GM23248 (cell line): Measurements from ENCODE around the gene ACSS3.

Experiments
- EZH2 ChIP-seq: fragments of 200-600 bp; sonication (generic); IDR thresholded peaks from 2 replicates; pipeline ENCODE4 v1.6.1; 2018; ENCODE audit warnings: antibody characterized with exemption, mild to moderate bottlenecking; ENCODE audit not compliant: insufficient read depth, poor library complexity, severe bottlenecking
- EZH2phosphoT487 ChIP-seq: fragments of 200-600 bp; sonication (generic); IDR thresholded peaks from 2 replicates; pipeline ENCODE4 v1.6.1; 2018; ENCODE audit warnings: antibody characterized with exemption, moderate library complexity, mild to moderate bottlenecking, low read depth; ENCODE audit not compliant: insufficient read depth

DNA sequence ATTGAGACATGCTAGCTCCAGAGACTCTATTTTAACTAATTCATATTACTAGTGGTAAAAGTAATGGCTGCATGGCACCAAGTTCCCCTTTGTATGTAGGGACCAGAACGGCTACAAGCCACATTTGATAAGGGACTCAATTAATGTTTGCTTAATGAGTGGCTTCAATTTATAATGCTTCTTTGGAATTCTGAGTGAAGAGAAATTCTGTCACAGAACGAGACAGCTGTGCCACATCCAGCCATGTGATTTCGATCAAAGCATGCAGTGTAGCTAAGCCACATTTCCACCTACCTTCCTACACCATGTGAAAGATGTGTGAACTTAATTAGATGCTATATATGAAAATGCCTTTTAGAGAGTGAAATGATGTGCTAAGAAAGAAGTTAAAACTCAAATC is 217.4 kb downstream of the ACSS3 start:
- TF ChIP-seq EZH2 (no peak), EZH2phosphoT487 (no peak)
